HL-60/S4 treated with phorbol 12-myristate 13-acetate at 8.2 ng/mL for 4 days and 3 days (cell line): Measurements from ENCODE around the gene ANKRD60.

Experiments used
- in situ Hi-C: fragments of 300-500 bp; cut with MboI; formaldehyde crosslinking; loops from 2 replicates; pipeline ENCODE4 v1.15.0; 2022; ENCODE audit warnings: low sequenced_read_pairs

The ANKRD60 gene

DNA sequence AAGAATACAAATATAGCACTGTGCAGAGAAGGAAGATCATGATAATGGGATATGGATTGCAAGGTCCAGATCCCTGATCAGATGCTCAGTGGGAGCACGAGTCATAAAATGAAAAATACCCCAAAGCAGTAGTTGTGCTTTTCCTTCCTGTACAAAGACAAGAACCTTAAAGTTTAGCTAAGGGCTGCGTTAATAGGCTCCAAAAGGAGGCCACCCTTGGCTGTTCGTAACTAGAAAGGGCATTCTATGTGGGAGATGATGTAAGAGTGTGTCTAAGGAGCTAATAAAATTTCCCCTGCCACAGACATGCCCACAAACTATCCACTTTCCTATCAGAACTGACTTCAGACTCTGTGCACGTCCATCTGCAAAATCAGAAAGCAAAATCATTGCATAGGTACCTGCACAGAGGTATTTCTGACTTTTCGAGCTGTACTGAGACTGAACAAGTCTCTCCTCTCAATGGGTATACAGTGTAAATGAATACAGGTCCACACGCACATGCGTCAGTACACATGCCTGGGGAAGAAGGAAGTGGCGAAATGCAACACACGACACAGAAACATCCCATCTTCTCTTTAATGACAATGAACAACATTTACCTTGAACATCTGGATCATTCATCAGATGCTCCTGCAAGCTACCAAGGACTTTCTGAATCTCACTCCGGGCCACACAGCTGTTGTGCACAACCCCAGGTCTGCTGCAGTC, 16.9 kb upstream of the ANKRD60 start:
- in situ Hi-C loops: loop anchor here (25.0 kb wide), 1 partner anchor 192 kb away; no protein-coding TSS in a partner anchor

DNA sequence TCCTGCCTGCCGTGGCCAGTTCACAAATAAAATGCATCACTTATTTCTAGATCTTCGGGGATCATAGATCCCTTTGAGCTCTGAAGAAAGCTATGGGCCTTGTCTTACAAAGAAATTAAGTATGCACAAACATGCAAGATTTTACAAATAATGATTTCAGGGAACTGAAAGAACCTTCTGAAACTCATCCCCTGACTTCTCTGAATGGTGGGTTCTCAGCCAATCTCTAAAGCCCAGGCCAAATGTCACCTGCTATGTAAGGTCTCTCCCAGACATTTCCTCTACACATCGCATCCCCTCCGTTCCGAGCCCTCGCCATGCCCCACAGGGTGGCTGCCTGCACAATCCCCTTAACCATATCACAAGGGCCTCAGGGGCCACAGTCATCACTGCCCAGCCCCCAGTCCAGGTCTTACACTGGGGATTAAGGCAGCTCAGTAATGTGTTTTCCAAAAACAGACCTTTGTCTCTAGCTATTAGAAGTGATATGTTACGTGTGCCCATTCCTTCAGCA, 16.1 kb upstream of the ANKRD60 start:
- in situ Hi-C loops: loop anchor here (25.0 kb wide), 1 partner anchor 193 kb away; no protein-coding TSS in a partner anchor

DNA sequence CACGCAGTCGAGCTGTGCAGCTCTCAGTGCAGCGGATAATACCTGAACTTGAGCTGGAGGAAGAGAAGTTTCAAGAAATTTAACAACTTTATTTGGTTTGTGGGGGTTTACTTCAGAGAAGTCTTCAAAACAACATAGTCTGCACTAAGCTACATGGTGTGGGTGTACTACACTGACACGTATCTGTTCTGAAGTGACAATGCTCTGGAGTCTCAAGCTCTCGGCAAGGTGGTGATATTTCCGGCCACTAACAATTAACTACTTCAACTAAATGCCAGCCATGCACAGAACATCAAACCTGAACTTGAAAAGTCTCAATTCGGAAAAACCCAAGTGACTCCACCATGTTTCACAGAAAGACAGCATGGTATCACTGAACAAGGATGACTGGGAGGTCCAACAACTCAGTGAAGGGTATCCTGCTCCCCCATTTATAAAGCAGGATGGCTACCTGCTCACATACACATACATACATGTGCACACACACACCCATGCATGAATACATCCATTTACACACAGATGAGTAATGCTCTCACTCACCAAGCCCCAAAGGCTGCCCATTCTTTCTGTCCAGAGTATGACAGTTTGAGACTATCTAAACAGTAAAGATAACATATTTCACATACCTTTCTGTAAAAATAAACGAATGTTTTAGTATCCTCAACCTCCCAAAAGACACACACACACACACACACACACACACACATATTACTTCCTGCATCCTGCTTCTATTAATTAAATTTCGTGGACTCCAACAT, 15.4 kb upstream of the ANKRD60 start:
- in situ Hi-C loops: loop anchor here (25.0 kb wide), 1 partner anchor 193 kb away; no protein-coding TSS in a partner anchor

DNA sequence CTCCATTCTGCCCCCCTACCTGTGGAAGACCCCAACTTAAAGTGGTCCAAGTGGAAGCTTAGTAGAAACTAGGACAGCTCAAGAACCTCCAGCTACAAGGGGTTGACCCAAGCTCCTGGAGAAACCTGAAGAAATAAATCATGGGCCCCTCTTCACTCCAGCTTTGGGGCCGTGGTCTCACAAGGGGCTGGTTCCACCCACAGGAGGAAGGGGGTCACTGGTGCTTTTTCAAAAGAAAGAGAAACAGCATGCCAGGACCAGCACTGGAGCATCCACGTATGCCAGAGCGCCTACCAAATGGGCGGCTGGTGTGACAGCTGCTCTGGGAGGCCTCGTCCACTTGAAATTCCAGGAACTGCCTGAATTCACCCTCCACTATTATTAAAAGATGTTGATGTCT, 14.4 kb upstream of the ANKRD60 start:
- in situ Hi-C loops: loop anchor here (25.0 kb wide), 1 partner anchor 194 kb away; no protein-coding TSS in a partner anchor

DNA sequence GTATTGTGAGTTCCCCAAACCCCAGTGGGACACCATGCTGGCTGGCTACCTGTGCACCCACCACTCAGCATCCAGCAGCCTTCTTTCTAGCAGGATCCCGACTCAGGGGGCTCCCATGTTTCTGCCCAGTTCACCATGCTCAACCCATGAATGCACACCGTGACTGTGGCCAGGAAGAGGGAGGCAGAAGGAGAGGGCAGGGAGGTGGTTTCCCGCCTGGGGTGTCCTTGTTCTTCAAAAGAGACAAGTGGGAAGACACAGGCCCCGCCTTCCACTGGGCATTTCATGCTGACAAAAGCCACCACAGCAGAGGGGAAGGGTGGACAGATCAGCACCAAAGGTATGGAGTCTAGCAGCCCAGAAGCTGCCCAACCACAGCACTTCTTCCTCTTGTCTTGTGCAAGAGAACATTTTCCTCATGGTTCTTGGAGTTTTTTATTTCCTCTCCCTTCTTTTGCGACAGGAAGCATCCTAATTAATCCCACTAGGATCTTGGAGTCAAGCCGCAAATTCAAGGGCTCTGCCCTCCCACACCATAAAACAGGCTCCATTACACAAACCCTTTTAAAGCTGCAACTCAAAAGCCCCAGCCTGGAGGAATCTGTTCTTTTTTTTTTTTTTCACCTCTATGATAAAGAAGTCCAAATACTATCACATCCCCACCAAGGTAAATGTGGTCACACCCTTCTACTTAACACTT, 13.5 kb upstream of the ANKRD60 start:
- in situ Hi-C loops: loop anchor here (25.0 kb wide), 1 partner anchor 195 kb away; no protein-coding TSS in a partner anchor

DNA sequence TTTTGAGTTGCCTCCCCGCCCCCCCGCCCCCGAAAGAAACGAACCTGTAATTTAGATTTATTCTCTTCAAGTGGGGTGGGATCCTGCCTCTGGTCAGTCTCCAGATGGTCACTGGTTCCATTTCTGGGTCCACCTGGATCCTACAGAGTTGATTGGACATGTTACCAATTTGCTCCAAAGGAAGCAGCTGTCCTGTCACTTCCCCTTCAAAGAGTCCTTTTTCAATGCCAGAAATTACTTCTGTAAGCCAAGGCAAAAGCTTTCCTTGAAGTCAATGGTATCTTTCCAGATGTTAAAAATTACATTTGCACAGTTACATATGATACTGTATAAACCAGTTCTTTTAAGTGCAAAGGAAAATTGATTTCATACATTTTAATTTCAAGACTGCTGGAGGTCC, 12.0 kb upstream of the ANKRD60 start:
- in situ Hi-C loops: loop anchor here (25.0 kb wide), 1 partner anchor 197 kb away; no protein-coding TSS in a partner anchor

DNA sequence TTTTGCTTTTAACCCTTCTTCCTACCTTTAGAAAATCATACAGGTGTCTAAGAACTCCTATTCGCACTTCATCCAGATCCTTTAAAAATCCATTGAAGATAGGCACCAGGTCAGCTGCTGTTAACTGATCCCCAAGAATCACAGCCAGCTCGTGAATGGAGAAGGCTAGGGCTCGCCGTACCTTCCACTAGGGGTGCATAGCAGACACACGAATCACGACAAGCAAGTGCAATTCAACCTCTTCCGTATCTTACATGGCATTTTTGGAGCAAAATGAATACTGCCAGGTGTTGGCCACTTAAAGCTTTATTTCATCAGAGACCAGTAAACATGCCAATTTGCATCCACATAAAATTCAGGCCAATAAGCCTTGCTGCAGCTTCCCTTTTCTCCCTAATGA, 10.8 kb upstream of the ANKRD60 start:
- in situ Hi-C loops: loop anchor here (25.0 kb wide), 1 partner anchor 198 kb away; no protein-coding TSS in a partner anchor

DNA sequence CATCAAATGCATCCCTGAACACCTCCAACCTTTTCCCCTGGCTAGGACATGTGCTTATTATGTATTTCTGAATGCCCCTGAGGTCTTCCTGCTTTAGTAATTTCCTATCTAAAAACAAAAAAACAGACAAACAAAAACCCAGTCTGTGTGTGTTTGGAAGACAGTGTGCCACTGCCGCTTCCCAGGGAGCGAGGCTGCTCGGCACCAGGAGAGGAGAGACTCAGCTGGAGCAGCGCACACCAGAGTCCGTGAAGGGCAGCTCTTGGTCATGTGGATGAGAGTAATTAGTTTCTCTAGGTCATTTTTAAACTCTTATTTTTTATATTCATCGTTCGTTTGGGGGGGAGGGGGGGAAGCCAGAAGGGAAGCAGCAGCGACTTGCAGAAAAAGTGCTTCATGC, 10.0 kb upstream of the ANKRD60 start:
- in situ Hi-C loops: loop anchor here (25.0 kb wide), 1 partner anchor 199 kb away; no protein-coding TSS in a partner anchor

DNA sequence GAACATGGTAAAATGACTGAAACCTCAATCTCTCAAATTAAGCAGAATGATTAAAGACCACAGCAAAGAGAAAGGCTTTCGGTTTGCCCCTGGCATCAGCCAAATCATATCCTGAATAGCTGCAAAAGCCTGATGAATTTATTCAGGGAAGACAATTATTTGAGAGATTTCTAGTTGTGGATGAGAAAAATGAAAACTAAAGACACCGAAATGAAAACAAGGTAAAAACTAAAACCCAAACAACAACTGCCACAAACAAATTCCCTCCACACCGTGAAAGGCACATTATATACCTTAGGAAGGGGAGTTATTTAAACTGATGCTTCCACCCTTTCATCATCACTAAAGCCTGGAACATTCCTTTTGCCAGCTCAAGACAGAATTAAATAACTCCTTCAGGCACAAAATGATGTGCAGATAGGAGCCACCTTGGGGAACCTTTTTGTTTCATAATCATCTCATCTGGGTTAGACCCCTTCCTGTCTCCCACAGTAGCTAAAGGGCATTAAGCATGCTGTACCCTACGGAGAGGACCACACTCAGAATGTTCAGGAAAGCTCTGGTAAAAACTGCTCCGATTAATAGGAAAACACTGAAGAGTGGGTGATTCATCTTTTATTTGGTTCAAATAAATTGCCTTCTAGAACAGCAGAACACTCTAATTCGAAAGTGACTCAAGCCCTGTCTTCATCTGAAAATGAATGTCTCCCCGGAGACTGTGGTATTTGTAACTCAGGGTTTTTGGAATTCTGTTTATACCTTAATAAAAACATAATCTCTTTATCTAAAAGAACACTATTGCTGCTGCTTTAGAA, 9.1 kb upstream of the ANKRD60 start:
- in situ Hi-C loops: loop anchor here (25.0 kb wide), 1 partner anchor 200 kb away; no protein-coding TSS in a partner anchor

DNA sequence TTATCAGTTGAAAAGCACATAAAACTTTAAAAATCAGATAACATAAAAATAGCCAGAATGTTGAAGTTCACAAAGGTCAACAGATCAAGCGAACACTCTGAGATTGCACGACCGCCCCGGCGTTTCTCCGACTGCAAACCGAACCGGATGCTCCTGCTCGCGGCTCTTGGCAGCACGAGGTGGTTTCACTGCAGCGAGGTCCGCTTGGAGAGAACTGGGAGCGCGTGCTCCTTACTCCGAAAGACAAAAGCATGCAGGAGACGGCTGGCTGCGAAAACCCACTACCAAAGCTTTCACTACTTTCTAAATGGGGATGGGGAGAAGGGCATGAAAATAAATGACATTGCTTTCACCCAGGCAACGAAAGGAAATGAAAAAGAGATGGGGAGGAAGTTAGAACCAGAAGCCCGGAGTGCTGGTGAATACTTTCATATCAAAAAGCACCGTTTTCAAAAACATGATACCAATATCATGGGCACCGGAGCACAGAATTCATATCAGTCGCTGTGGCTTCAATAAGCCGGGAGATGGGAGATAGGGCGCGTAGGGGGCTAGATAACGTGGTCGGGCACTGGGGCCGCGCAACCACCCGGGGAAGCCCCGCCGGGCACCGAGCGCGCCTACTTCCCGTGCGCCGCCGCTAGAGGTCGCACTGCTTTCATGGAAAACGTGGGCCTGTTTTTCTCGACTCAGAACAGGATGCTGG, 8.3 kb upstream of the ANKRD60 start:
- in situ Hi-C loops: loop anchor here (25.0 kb wide), 1 partner anchor 201 kb away; no protein-coding TSS in a partner anchor

DNA sequence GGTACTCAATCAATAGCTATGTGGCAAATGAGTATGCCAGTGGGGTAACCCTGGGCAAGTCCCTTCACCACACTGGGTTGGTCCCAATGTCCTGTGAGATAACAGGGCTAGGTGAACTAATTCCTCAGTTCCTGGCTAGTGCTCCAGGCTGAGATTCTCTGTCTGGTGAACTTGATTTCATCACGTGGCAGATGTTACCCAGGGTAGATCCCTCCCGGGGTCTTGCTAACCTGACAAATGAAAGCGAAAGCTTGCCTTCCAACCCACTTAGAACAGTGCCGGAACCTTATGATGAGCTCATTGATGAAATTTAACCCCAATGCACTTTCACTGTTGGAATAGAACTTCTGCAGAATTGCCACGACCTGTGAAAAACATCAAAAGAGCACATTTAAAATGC, 6.6 kb upstream of the ANKRD60 start:
- in situ Hi-C loops: loop anchor here (25.0 kb wide), 1 partner anchor 202 kb away; no protein-coding TSS in a partner anchor

DNA sequence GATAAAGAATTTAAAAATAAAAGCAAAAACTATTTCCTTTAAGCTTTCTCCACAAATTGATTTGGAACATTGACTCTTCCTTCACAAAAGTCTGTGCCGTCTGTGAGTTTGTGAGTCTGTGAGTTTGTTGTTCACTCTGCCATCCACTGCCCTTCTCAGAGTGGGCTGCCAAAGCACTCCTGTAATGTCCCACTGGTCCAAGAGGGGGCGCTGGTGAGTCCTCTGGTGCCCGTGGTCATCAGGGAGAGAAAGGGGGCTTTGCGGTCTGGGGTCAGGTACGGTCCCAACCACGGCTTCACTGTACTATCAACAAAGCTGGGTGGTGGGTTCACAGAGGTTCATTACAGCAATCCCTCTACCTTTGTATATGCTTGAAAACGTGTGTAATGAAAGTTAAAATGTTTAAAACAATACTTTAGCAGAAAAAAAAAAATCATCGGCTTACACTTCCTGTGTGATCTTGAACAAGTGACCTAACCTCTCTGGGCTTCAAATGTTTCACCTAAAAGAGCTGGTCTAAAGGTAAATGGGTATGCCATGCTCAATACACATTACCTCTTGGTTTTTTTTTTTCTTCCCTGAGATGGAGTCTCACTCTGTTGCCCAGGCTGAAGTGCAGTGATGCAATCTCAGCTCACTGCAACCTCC, 5.6 kb upstream of the ANKRD60 start:
- in situ Hi-C loops: loop anchor here (25.0 kb wide), 1 partner anchor 203 kb away; no protein-coding TSS in a partner anchor

DNA sequence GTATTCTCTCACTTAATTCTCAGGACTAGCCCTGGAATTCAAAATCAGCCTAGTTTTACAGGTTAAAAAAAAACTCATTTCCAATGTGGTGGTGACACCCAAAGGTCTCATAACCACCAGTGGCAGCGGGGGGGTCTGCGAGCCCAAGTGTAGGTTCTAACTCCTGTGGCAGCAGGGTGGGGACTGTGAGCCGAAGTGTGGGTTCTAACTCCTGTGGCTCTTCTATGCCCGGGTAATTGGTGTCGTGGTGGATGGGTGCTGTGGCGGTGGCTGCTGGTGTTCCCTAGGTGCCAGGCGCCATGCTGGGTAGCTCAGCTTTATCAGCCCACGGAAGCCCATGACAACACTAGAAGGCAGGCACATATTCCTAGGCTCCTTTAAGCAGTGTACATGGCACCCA, 4.9 kb upstream of the ANKRD60 start:
- in situ Hi-C loops: loop anchor here (25.0 kb wide), 1 partner anchor 204 kb away; no protein-coding TSS in a partner anchor

DNA sequence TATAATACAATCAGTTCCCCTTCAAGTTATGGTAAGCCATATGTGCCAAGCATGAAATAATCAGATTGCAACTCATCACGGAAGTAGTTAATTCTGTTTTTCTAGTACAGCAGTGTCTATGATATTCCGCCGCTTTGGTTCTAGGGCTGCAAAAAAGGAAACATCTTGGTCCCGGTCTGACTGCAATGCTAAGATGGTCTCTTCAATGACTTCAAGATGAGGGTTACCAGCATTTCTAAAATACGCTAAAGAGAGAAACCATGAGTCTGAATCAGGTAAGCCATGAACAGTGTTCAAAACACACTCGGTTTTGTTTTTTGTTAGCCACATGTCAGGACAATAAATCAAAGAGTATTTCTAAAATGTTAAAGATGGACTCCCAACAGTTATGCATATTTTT, 3.2 kb upstream of the ANKRD60 start:
- in situ Hi-C loops: loop anchor here (25.0 kb wide), 1 partner anchor 206 kb away; no protein-coding TSS in a partner anchor

DNA sequence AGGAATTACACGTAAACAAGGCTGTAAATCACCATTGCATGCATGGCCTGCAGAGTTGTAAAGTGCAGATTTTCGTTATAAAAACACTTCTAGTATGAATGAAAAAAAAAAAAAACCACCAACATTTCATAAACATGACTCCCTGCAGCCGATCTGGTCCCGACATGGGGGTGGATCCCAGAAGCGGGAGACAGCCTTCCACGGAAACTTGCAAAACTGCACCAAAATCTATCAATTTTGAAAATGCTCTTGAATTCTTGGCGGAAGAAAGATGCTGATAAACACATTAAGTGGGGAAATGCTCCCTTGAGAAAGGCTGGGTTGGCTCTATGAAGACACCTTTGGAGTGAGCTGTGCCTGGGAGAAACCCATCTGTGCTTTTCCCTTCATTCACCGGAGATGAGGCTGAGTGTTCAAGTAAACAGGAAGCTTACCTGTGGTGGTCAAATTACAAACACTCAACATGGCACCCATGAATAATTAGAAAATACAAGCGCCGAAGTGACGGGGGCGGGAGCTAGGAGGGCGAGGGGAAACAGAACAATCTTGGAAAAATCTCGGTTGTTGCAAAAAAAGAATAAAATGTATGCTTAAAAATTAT, 845 bp upstream of the ANKRD60 start:
- in situ Hi-C loops: loop anchor here (25.0 kb wide), 1 partner anchor 208 kb away; no protein-coding TSS in a partner anchor

DNA sequence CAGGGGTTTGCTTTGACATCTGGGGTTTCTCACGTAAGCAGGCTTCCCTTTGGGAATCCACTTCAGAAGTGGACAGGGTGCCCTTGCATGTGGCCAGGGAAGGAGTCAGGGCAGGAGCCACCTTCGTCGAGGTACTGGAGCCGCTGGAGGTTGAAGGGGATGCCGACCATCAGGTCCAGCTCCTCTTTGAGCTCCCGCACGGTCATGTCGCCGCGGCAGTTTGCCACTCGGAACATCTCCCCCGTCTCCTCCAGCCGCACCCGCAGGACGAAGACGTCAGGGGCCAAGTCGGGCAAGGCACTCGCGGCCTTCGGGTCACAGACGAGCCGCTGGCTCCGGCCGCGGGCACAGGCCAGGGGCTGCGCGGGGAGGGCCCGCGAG, 360 bp downstream of the ANKRD60 start:
- in situ Hi-C loops: loop anchor here (25.0 kb wide), 1 partner anchor 209 kb away; no protein-coding TSS in a partner anchor

DNA sequence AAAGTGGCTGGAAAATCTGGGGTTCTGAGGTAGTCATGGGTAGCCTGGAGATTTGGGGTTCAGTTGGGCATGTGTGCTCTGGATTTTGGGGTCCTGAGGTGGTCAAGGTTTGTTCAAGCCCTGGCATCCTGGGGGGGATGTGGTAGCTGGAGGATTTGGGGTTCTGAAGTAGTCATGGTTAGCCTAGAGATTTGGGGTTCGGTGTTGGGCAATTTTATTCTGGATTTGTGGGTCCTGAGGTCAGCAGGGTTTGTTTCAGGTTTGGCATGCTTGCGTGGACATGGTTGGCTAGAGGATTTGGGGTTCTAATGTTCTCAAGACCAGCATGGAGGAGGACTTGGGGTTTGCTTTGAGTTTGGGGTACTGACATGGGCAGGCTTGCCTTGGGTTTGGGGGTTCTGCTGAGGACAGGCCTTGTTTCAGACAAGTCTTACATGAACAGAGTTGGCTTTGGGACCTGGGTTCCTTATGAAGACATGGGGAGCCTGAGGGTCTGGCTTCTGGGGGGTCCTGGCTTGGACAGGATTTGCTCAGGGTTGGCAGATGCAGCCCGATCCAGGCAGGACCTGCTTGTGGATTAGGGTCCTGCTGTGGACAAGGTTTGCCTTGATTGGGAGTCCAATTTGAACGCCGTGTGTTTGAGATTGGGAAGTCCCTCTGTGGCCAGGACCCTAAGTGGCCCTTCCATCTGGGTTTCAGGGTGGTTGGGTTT, 906 bp downstream of the ANKRD60 start:
- in situ Hi-C loops: loop anchor here (25.0 kb wide), 1 partner anchor 210 kb away; no protein-coding TSS in a partner anchor
